ENCODE data around the gene TMC7.

The TMC7 gene

DNA sequence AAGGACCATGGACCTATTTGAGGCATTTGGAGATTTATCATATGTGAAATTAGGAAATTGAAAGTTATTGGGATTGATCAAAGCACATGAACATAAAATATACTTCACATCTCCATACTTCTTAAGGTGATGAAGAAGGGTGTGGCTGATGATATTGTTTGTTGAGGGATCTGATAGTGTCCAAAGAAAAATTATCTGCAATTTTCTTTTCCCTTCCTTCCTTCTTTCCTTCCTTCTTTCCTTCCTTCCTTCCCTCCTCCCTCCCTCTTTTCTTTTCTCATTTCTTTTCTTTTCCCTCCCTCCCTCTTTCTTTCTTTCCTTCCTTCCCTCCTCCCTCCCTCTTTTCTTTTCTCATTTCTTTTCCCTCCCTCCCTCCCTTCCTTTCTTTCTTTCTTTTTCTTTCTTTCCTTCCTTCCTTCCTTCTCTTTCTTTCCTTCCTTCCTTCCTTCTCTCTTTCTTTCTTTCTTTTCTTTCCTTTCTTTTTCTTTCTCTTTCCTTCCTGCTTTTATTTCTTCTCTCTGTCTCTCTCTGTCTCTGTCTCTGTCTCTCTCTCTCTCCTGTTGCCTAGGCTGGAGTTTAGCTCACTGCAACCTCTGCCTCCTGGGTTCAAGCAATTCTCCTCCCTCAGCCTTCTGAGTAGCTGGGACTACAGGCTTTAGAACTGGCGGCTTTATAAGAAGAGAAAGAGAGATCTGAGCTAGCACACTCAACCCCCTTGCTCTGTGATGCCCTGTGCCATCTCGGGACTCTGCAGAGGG lies 109.1 kb downstream of the TMC7 start:
- no peak for DNase-seq

DNA sequence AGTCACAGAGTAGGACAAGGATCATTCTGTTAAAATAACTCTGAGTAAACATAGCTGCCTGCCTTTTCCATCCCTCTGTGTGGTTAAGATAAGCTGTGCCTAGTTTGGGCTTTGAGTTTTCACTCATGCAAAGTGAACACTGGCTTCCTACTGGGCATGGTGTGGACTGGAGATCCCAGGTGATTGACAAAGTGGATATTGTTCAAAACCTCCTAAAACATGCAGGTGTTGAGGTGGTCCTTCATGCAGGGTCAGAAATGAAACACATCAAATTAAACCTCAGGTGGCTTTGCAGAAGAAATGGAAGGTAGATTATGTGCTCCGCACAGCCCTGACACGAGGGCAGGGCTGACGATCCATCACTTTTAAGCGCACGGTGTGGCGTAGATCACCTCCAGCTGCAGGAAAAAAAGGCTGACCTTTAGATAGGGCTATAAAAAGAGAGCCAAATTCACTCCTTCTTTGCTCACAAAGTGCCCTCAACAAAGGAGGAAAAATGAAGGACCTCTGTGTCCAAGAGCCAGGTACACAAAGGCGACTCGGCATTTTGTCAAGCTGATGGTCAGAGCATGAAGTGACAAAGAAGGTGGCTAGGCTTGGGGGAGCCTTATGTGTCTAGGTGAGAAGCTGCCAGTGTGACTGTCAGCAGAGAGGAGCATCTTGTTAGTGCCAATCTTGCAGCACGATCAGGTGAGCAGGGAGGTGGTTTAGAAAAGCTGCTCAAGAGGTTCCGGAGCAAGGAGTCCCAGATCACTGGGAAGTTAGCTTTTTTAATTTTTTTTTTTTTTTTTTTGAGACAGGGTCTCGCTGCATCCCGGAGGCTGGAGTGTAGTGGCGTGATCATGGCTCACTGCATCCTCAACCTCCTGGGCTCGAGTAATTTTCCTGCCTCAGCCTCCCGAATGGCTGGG lies 110.2 kb downstream of the TMC7 start:
- no peak for DNase-seq

DNA sequence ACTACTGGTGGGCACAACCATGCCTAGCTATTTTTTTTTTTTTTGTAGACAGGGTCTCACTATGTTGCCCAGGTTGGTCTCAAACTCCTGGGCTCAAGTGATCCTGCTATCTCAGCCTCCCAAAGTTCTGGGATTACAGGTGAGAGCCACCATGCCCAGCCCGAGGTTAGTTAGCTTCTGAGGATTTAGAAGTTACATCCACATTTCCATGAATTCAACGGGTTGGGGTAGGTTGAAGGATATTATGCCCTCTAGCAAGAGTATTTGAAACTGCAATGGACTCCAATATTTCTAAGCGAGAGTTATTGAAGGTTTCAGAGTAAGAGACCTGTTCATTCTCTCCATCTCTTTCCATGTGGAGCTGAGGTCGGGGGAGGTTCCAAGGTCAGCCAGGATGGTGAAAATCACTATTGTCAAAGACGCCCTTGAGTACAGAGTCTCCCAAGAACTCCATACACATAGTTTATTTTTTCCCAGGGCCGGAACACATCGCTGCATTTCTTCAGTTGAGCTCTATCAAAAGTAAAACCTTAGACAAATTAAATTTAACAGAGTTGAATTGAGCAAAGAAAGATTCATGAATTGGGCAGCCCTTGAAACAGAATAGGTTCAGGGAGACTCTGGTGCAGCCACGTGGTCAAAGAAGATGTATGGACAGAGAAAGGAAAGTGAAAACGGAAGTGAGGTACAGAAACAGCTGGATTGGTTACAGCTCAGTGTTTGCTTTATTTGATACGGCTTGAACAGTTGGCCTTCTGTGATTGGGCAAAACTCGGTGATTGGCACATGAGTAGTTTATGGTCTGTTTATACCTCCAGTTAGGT lies 111.0 kb downstream of the TMC7 start:
- DNase-seq = no peak

DNA sequence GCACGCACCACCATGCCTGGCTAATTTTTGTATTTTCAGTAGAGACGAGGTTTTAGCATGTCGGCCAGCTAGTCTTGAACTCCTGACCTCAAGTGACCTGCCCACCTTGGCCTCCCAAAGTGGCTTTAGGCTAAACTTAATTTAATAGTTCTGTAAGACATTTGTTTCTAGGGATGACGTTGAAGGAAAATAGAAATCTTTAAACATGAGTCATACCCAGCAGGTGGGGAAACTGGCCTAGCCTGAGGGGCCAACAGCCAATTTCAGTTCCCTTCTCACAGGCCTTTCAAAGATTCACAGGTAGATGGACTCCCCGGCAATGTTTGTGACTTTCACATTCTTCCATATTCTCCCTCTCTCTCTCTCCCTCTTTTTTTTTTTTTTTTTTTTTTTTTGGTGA lies 111.9 kb downstream of the TMC7 start:
- DNase-seq = no peak

DNA sequence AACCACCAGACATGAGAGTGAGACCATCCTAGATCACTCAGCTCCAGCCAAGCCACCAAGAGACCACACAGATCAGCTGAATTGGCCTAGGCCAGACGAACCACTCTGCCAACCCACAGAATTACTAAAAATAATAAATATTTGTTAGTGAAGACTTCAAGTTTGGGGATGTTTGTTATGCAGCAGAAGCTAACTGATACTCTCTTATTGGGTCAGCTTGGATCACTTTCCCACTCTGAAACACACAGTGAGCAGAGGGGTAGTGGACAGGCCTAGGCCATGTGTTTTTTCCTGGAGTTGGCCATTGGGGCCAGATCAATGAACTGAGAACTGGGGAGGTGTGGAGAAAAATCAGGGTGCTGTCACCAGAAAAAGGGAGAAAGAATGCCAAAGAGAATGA lies 114.4 kb downstream of the TMC7 start:
- DNase-seq = no peak

DNA sequence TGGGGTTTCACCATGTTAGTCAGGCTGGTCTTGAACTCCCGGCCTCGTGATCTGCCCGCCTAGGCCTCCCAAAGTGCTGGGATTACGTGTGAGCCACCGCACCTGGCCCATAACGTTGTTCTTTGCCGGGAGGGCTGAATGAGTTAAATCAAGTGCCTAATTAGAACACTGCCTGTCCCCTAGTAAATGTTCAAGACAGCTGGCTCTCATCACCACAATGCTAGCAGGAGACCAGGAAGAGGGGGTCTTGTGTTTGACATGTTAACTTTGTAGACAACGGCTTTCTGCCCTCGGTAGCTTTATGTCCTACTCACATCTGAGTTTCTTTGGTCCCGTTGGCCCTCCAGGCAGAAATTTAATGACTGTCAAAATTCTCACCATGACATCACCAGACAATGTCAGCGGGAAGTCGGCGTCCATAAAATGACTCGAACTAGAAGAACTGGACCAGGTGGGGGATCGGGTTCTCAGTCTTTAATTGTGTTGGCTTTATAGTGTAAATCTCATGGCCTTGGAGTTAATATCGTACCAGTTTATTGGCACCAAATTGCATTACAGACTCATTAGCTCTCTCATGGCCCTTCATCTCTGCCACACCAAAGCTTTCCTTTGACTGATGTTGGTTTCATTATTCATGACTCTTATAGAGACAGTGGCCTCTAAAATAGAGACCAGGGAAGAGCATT lies 118.6 kb downstream of the TMC7 start:
- no peak for DNase-seq

DNA sequence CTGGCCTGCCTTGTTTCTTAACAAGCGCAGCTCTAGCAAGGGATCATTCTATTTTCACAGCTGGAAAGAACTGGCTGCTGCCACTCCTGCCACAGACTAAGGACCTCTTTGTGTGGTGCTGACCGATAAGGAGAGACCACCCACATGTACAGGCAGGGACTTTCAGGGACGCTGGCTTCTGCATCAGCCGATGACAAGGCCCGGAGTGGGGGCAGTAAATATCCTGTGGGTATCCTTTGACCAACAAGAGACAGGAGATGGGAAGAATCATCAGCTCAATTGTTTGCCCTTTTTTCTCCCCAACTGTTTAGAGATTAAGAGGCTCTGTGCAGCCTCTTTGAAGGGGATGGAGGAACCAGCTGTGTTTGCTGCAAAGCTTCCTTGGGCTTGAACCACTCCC lies 120.9 kb downstream of the TMC7 start:
- no peak for DNase-seq

DNA sequence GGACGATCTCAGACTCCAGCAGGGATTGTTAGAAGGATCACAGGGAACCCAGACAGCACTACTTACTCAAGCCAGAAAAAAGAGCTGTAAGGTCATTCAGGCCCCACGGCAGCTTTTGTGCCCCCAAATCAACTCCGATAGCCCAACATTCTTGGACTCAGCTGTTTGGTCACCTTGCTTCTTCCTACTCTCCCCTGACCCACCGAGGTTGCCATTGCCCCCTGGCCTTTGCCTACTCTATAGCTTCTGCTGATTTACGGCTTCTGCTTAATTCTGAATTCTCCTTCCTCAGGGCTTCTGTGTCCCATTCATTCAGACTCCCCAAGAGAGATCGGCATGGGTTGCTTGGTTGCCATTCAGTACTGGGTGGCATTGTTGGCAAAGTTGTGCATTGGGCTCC lies 121.4 kb downstream of the TMC7 start:
- no peak for DNase-seq

DNA sequence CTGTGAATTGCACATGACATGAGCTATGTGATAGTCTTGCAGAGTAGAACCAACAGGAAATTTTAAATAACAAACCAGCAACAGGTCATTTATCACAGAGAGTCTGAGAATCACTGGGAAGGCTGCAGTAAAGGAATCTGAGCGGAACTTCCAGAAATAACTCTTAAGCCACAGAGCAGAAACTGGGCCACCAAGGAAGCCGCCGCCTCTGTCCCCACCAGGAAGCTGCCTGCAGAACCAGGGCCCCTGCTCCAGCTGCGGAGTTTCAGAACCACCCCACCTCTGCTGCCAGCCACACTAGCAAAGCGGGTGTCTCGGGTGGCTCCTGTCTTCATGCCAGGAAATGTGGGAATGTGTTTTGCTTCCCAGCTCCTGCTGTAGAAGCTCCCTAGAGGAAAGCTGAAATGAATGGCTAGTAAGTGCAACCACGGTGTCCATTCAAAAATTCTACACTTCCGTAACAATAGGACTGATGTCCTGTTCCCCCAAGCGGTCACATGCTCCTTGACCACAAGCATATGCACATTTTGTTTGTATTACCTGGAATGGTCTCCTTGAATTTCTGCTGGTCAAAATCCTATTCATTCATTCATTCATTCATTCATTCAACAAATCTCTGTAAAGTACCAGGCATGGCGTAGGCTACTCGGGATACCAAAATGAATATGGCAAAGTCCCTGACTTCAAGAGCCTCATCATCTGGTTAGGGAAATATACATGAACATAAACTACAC lies 122.3 kb downstream of the TMC7 start:
- no peak for DNase-seq

DNA sequence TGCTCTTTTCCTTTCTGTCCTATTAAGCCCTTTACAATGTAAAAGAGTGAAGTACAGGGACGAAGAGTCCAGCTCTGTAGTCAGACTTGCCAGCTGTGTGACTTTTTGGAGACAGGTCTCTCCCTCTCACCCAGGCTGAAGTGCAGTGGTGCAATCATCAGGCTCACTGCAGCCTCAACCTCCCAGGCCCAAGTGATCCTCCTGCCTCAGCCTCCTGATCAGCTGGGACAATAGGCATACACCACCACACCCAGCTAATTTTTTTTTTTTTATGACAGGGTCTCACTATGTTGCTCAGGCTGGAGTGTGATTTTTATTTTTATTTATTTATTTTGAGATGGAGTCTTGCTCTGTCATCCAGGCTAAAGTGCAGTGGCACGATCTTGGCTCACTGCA lies 122.9 kb downstream of the TMC7 start:
- no peak for DNase-seq

DNA sequence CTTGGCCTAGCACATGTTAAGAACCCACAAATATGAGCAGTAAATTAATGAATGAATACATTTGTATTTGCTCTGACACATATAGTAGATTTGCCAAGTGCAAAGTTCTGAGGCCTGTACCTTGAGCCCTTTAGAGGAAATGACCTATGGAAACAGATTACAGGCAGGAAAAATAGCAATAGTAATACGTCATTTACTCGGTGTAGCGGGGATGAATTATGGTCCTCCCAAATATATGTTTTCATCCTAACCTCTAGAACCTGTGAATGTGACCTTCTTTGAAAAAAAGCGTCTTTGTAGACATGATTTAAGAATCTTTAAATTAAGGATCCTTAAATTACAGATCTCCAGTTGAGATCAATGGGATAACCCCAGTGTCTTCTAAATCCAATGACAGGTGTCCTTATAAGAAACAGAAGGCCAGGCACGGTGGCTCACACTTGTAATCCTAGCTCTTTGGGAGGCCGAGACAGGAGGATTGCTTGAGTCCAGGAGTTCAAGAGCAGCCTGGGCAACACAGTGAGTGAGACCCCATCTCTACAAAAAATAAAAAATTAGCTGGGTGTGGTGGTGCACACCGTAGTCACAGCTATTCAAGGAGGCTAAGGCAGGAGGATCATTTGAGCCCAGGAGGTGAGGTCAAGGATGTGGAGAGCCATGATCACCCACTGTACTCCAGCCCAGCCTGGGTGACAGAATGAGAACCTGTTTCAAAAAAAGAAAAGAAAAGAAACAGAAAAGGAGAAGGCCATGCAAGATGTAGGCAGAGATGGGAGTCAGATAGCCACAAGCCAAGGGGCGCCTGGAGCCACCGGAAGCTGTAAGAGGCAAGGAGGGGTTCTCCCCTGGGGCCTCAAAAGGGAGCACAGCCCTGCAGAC lies 124.9 kb downstream of the TMC7 start:
- DNase-seq = no peak

DNA sequence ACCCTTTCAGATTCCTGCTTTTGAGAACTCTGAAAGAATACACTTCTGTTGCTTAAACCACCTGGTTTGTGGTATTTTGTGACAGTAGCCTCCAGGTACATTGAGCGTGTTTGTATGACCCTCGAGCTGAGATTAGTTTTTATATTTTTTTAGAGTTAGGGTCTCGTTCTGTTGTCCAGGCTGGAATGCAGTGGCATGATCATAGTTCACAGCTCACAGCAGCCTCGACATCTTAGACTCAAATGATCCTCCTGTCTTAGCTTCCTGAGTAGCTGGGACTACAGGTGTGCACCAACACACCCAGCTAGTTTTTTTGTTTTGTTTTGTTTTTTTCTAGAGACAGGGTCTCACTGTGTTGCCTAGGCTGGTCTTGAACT lies 125.5 kb downstream of the TMC7 start:
- no peak for DNase-seq

DNA sequence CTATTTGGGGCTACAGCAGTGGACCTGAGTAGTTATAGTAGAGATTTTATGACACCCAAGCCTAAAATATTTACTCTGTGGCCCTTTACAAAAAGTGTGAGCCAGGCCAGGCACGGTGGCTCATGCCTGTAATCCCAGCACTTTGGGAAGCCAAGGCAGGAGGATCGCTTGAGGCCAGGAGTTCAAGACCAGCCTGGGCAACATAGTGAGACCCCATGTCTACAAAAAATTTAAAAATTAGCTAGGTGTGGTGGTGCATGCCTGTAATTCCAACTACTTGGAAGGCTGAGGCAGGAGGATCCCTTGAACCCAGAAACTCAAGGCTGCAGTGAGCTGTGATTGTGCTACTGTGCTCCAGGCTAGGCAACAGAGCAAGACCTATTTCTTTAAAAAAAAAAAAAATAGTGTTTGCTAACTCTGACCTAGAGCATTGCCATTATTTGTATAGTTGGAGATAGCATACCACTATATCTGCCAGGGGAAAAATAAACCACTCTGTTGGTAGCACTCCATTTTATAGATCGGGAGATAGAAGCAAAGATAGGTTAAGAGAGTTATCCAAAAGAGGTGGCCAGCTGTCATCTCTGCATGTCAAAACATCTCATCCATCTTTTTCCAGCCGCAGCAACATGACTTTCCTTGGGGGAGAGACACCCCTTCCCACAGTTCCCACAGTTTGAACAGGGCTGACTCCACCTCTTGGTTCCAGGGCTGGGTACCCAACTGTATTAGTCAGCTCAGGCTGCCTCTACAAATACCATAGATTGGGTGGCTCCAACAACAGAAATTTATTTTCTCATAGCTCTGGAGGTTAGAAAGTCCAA lies 127.0 kb downstream of the TMC7 start:
- no peak for DNase-seq

DNA sequence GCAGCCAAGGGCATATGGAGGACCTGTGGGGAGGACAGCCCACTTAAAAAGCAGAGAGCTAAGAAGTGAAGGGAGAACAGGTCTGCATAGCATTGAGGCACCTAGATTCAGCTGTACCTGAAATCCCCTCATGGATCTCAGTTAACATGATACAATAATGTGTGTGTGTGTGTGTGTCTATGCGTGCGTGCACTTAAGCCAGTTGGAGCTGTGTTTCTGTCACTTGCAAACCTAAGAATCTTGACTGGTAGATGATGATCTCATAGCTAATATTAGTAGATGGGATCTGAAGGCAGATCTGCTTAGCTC lies 128.3 kb downstream of the TMC7 start:
- DNase-seq = no peak
